ENCODE results near the gene LHPP.

DNA sequence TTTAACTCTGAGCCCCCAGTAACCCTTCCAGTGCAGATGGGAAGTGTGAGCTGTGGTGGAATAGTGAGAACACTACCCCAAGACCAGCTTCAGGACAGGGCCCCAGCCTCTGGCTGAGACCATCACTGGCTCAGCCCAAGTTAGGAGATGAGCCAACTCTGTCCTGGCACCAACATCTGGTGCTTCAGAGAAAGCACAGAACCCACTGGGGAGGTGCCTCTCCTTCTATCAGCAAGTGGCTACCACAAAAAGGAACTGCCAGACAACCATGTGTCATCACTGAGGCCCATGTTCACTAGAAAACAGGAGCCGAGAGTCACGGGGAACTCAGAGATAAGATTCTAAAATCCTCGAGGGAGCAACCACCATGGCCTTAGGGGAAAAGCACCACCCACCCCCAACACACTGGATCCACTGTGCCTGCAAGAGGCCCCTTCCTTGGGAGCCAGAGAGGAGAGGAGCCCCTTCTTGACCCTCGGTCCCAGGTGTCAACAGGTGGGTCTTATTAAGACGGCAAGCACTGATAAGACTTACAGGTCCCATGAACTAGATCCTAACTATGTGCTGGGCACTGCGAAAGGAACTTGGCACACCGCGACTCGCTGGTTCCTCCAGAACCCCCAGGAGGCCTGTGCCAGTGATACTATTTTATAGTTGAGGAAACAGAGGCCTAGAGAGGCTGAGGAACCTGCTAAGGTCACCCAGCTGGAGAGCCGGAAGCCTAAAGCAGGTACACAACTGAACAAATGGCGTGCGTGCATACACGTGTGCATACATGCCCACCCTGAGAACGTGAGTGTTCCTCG is 179.9 kb downstream of the LHPP start:
- TF ChIP-seq, protein P1, sequence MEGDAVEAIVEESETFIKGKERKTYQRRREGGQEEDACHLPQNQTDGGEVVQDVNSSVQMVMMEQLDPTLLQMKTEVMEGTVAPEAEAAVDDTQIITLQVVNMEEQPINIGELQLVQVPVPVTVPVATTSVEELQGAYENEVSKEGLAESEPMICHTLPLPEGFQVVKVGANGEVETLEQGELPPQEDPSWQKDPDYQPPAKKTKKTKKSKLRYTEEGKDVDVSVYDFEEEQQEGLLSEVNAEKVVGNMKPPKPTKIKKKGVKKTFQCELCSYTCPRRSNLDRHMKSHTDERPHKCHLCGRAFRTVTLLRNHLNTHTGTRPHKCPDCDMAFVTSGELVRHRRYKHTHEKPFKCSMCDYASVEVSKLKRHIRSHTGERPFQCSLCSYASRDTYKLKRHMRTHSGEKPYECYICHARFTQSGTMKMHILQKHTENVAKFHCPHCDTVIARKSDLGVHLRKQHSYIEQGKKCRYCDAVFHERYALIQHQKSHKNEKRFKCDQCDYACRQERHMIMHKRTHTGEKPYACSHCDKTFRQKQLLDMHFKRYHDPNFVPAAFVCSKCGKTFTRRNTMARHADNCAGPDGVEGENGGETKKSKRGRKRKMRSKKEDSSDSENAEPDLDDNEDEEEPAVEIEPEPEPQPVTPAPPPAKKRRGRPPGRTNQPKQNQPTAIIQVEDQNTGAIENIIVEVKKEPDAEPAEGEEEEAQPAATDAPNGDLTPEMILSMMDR (IDR thresholded peaks at IDR 0.05) = no peak
- TF ChIP-seq ZNF302 (CRISPR knock-in tag; IDR thresholded peaks at IDR 0.05) = no peak
